Liver (tissue), 9 donors: ENCODE results near the gene LYRM9. TPM values are rescaled to one million over a fixed set of nuclear protein-coding genes. Genes with fewer than 3 reads are reported as not detected.
"Not testable (repeated sequence)": the region's sequence is repeated elsewhere in the genome, so short reads cannot be mapped to it uniquely, and the experiment has no call there.

Experiments used
- DNase-seq: peaks from one replicate; pipeline ENCODE4 v3.0.0-alpha.2; 2017; ENCODE audit warnings: low spot score
- H3K27ac ChIP-seq, 2 donors: one replicate each; pipeline ENCODE4 v1.7.0; 2013; ENCODE audit warnings: inconsistent platforms in 2 of 2, low read length in 2 of 2, control low read depth in 1 of 2, low read depth in 1 of 2, mild to moderate bottlenecking in 1 of 2
- H3K27me3 ChIP-seq, 4 donors: one replicate each; pipeline versions ENCODE4 v1.6.1 to v1.7.0; 2013; ENCODE audit warnings: low read length in 3 of 4, inconsistent platforms in 1 of 4, mild to moderate bottlenecking in 1 of 4, moderate library complexity in 1 of 4; ENCODE audit not compliant: control insufficient read depth in 4 of 4, insufficient read depth in 4 of 4
- H3K36me3 ChIP-seq, 4 donors: one replicate each; pipeline versions ENCODE4 v1.6.1 to v1.7.0; 2013; ENCODE audit warnings: low read length in 3 of 4, mild to moderate bottlenecking in 3 of 4, low read depth in 1 of 4, moderate library complexity in 1 of 4; ENCODE audit not compliant: control insufficient read depth in 4 of 4, insufficient read depth in 3 of 4
- H3K4me1 ChIP-seq, 4 donors: one replicate each; pipeline versions ENCODE4 v1.6.1 to v1.7.0; 2013; ENCODE audit warnings: low read length in 3 of 4, mild to moderate bottlenecking in 3 of 4, moderate library complexity in 1 of 4; ENCODE audit not compliant: control insufficient read depth in 4 of 4, insufficient read depth in 4 of 4
- H3K4me3 ChIP-seq, 3 donors: one replicate each; pipeline versions ENCODE4 v1.6.1 to v1.7.0; 2013; ENCODE audit warnings: low read length in 3 of 3, control low read depth in 1 of 3, low read depth in 1 of 3, mild to moderate bottlenecking in 1 of 3
- H3K9ac ChIP-seq, 2 donors: one replicate each; pipeline ENCODE4 v1.7.0; 2013; ENCODE audit warnings: low read length in 2 of 2, mild to moderate bottlenecking in 2 of 2, moderate library complexity in 2 of 2, control low read depth in 1 of 2, low read depth in 1 of 2
- H3K9me3 ChIP-seq, 4 donors: one replicate each; pipeline versions ENCODE4 v1.6.1 to v1.7.0; 2013; ENCODE audit warnings: low read length in 3 of 4; ENCODE audit not compliant: control insufficient read depth in 4 of 4
- ATF3 ChIP-seq: IDR thresholded peaks from 2 replicates; pipeline ENCODE4 v1.6.1; 2016; ENCODE audit warnings: antibody characterized with exemption
- CTCF ChIP-seq: fragments of 150-350 bp; IDR thresholded peaks from 2 replicates; pipeline ENCODE4 v1.5.1; 2017; ENCODE audit warnings: improper control_type of control experiment, low read depth, low read length; ENCODE audit not compliant: missing input control
- FOXA1 ChIP-seq: IDR thresholded peaks from 2 replicates; pipeline ENCODE4 v1.6.1; 2016; ENCODE audit warnings: antibody characterized with exemption
- FOXA2 ChIP-seq: IDR thresholded peaks from 2 replicates; pipeline ENCODE4 v1.6.1; 2016; ENCODE audit warnings: antibody characterized with exemption
- HNF4A ChIP-seq, 2 donors: conservative IDR thresholded peaks; 2 replicates each; pipeline ENCODE4 v1.6.1; 2016; ENCODE audit warnings: antibody characterized with exemption in 2 of 2, mild to moderate bottlenecking in 2 of 2
- HNF4G ChIP-seq: IDR thresholded peaks from 2 replicates; pipeline ENCODE4 v1.6.1; 2016; ENCODE audit warnings: antibody characterized with exemption
- JUND ChIP-seq, 2 donors: IDR thresholded peaks; 2 replicates each; pipeline ENCODE4 v1.6.1; 2016; ENCODE audit warnings: antibody characterized with exemption in 2 of 2
- MAX ChIP-seq: IDR thresholded peaks from 2 replicates; pipeline ENCODE4 v1.6.1; 2016; ENCODE audit warnings: antibody characterized with exemption
- NR2F2 ChIP-seq: IDR thresholded peaks from 2 replicates; pipeline ENCODE4 v1.6.1; 2016; ENCODE audit warnings: antibody characterized with exemption
- RAD21 ChIP-seq, 2 donors: IDR thresholded peaks; 2 replicates each; pipeline ENCODE4 v1.6.1; 2016; ENCODE audit warnings: antibody characterized with exemption in 2 of 2, mild to moderate bottlenecking in 2 of 2
- REST ChIP-seq: IDR thresholded peaks from 2 replicates; pipeline ENCODE4 v1.6.1; 2016; ENCODE audit warnings: antibody characterized with exemption, mild to moderate bottlenecking
- RXRA ChIP-seq, 2 donors: IDR thresholded peaks; 2 replicates each; pipeline ENCODE4 v1.6.1; 2017 to 2018; ENCODE audit warnings: antibody characterized with exemption in 2 of 2, mild to moderate bottlenecking in 1 of 2
- SP1 ChIP-seq: IDR thresholded peaks from 2 replicates; pipeline ENCODE4 v1.6.1; 2018; ENCODE audit warnings: antibody characterized with exemption, mild to moderate bottlenecking
- TAF1 ChIP-seq: conservative IDR thresholded peaks from 2 replicates; pipeline ENCODE4 v1.6.1; 2016; ENCODE audit warnings: antibody characterized with exemption, mild to moderate bottlenecking
- YY1 ChIP-seq: IDR thresholded peaks from 2 replicates; pipeline ENCODE4 v1.6.1; 2016; ENCODE audit warnings: antibody characterized with exemption, mild to moderate bottlenecking
- ZBTB33 ChIP-seq: IDR thresholded peaks from 2 replicates; pipeline ENCODE4 v1.6.1; 2016; ENCODE audit warnings: antibody characterized with exemption
- WGBS: extraction: QIAGEN DNeasy Blood & Tissue Kit; methylation state at CpG from one replicate; pipeline ENCODE4 v1.1.7; 2013; 5-methylcytosine and 5-hydroxymethylcytosine counted together
- polyA plus RNA-seq, 2 donors: library from polyadenylated mRNA; stranded (reverse) in 1 of 2; unstranded in 1 of 2; fragments of 200-250 nt in 1 of 2; fragments of >200 nt in 1 of 2; fragmentation: Nextera tagmentation in 1 of 2; extraction: Ambion mirVana in 1 of 2; gene quantifications; one replicate each; pipeline versions ENCODE4 v1.2.1 to v1.2.3, GENCODE V29; 2013 to 2015
- total RNA-seq, 2 donors: library from RNA; depleted of rRNA; stranded (reverse); fragments of >200 nt; gene quantifications; one replicate each; pipeline ENCODE4 v1.2.3, GENCODE V29; 2014
- donor health status: healthy.
- donor health status: healthy.
- donor health status: healthy.
- donor health status: healthy.
- donor health status: healthy.

Gene LYRM9
- total and polyA plus RNA-seq, 4 donors, result 3.8 to 4.4 (median 4.1) TPM

- TF ChIP-seq JUND (IDR thresholded peaks at IDR 0.05), result peak in 1 of 2 donors; percentile 60
- TF ChIP-seq MAX, result peak; percentile 19
- TF ChIP-seq HNF4G, result peak; percentile 33
- peak; percentile 65 for TF ChIP-seq FOXA2
- TF ChIP-seq TAF1, result no peak
- TF ChIP-seq ZBTB33, result peak; percentile 70
- TF ChIP-seq RAD21 (IDR thresholded peaks at IDR 0.05), result no peak
- TF ChIP-seq ATF3, result no peak
- TF ChIP-seq CTCF, result no peak
- TF ChIP-seq FOXA1, result peak; percentile 37
- peak; percentile 42 for TF ChIP-seq YY1
- TF ChIP-seq RXRA (IDR thresholded peaks at IDR 0.05), result peak; percentile 35 to 66
- TF ChIP-seq REST, result no peak
- TF ChIP-seq HNF4A (conservative IDR thresholded peaks at IDR 0.05), result peak; percentile 58 to 73
- TF ChIP-seq NR2F2, result no peak
- TF ChIP-seq SP1, result peak; percentile 43
- 31% methylated on average over 1 of the region's 1 CpG for WGBS
- no peak for DNase-seq
- peaks cover 1 to 25% (median 14%) of the 10 kb centered on the region in 4 donors for H3K4me1 ChIP-seq
- H3K4me3 ChIP-seq, result no peak overlapping the region
- H3K9me3 ChIP-seq, result no peaks in the 10 kb centered on the region
- H3K27ac ChIP-seq, result no peak overlapping the region
- H3K27me3 ChIP-seq, result no peaks in the 10 kb centered on the region
- H3K36me3 ChIP-seq, result no peaks in the 10 kb centered on the region
- no peak overlapping the region for H3K9ac ChIP-seq
These were observed 52.5 kb downstream of the LYRM9 start for GRCh38 chr17:27840688-27841087.

GRCh38 chr17:27840406-27840678 is 52.8 kb downstream of the LYRM9 start:
- H3K9ac ChIP-seq, H3K27ac ChIP-seq, H3K9me3 ChIP-seq, H3K36me3 ChIP-seq, H3K4me3 ChIP-seq, H3K27me3 ChIP-seq, DNase-seq: not testable (repeated sequence)
- no CpG with 5 or more reads among the region's 1 CpG for WGBS
- peaks cover 1 to 21% (median 13%) of the 10 kb centered on the region in 4 donors for H3K4me1 ChIP-seq
